HepG2 (cell line): Measurements from ENCODE around the gene ESRRG. TPM values are rescaled to one million over a fixed set of nuclear protein-coding genes. Genes with fewer than 3 reads are reported as not detected.

ENCODE experiments used
- ATAC-seq: fragments of 200-7000 bp; cut with Tn5 transposase; 3 replicates; pipeline ENCODE4 v1.9.1; 2020; ENCODE audit warnings: mild to moderate bottlenecking, moderate library complexity
- BruUV-seq: library from RNA; stranded (reverse); fragments of 400-500 nt; replicated peaks from 2 replicates; lab custom pipeline; 2021; lab: Mats Ljungman, UMichigan
- CTCF ChIA-PET: fragments of 300-600 bp; formaldehyde crosslinking; extraction: SDS; loops from one replicate; lab custom pipeline; 2021; ENCODE audit warnings: low total read pairs, inconsistent platforms, low intra/inter-chr PET ratio; lab: Yijun Ruan, JAX
- POLR2A ChIA-PET: fragments of 350-600 bp; sonication (Branson Sonifier 250); formaldehyde crosslinking; loops from one replicate; lab custom pipeline; 2020; ENCODE audit warnings: antibody characterized with exemption, inconsistent platforms; lab: Yijun Ruan, JAX
- DNase-seq: peaks from one replicate; pipeline ENCODE4 v3.0.0-alpha.2; 2015; ENCODE audit warnings: low spot score
- FAIRE-seq: peaks from 3 replicates; lab custom pipeline; 2011; peaks lifted over from hg19 to GRCh38; lab: Jason Lieb, UNC
- H2AFZ ChIP-seq: one replicate; pipeline ENCODE4 v1.6.1; 2011; ENCODE audit warnings: low read length, inconsistent platforms
- H3K27ac ChIP-seq: fragments of 300-600 bp; 3 replicates; pipeline ENCODE4 v1.8.0; 2011; ENCODE audit warnings: mixed run types, mild to moderate bottlenecking, mixed read lengths, low read length, inconsistent platforms; ENCODE audit not compliant: insufficient read depth; ENCODE audit errors: extremely low read length
- H3K27me3 ChIP-seq, 2 experiments: fragments of 200-600 bp in 1 of 2; 2 replicates in 1 of 2; 3 replicates in 1 of 2; pipeline versions ENCODE4 v1.6.0 to v1.8.0; 2011; ENCODE audit warnings: low read length in 2 of 2, mild to moderate bottlenecking in 2 of 2, moderate library complexity in 2 of 2, inconsistent platforms in 1 of 2; ENCODE audit not compliant: insufficient read depth in 2 of 2, control insufficient read depth in 1 of 2
- H3K36me3 ChIP-seq, 2 experiments: fragments of 200-600 bp in 1 of 2; replicated peaks in 1 of 2; 2 replicates in 1 of 2; 3 replicates in 1 of 2; pipeline versions ENCODE4 v1.5.1 to v1.8.0; 2011; ENCODE audit warnings: low read length in 2 of 2, inconsistent platforms in 1 of 2; ENCODE audit not compliant: insufficient read depth in 2 of 2, control insufficient read depth in 1 of 2
- H3K4me1 ChIP-seq: 2 replicates; pipeline ENCODE4 v1.5.1; 2012; ENCODE audit warnings: low read length, inconsistent platforms; ENCODE audit not compliant: insufficient read depth
- H3K4me2 ChIP-seq: 2 replicates; pipeline ENCODE4 v1.6.0; 2011; ENCODE audit warnings: low read depth, low read length, inconsistent platforms
- H3K4me3 ChIP-seq, 3 experiments: fragments of 200-600 bp in 1 of 3; sonication (generic), shearing (Covaris generic) in 1 of 3; replicated peaks in 1 of 3; 2 replicates each; pipeline ENCODE4 v1.5.1; 2011 to 2016; ENCODE audit warnings: low read length in 3 of 3, inconsistent platforms in 2 of 3, low read depth in 2 of 3, mild to moderate bottlenecking in 2 of 3, control low read depth in 1 of 3, mixed read lengths in 1 of 3; ENCODE audit not compliant: insufficient read depth in 1 of 3
- H3K79me2 ChIP-seq: one replicate; pipeline ENCODE4 v1.6.1; 2011; ENCODE audit warnings: low read length, inconsistent platforms; ENCODE audit not compliant: insufficient read depth
- H3K9ac ChIP-seq: 2 replicates; pipeline ENCODE4 v1.6.0; 2011; ENCODE audit warnings: mild to moderate bottlenecking, low read depth, low read length, inconsistent platforms; ENCODE audit not compliant: insufficient read depth
- H3K9me3 ChIP-seq: 2 replicates; pipeline ENCODE4 v1.5.1; 2012; ENCODE audit warnings: mild to moderate bottlenecking, low read length
- H4K20me1 ChIP-seq: 2 replicates; pipeline ENCODE4 v1.6.0; 2011; ENCODE audit warnings: inconsistent platforms, mild to moderate bottlenecking, low read length, moderate library complexity; ENCODE audit not compliant: insufficient read depth
- CC2D1A ChIP-seq: sonication (generic); formaldehyde crosslinking; IDR thresholded peaks from 2 replicates; pipeline ENCODE4 v1.8.1; 2023; ENCODE audit warnings: mild to moderate bottlenecking, missing genetic modification reagents
- CERS6 ChIP-seq: sonication (generic); formaldehyde crosslinking; IDR thresholded peaks from 2 replicates; pipeline ENCODE4 v1.5.0; 2020; ENCODE audit warnings: missing genetic modification reagents
- ELK4 ChIP-seq: sonication (generic); formaldehyde crosslinking; IDR thresholded peaks from 2 replicates; pipeline ENCODE4 v1.9.0; 2021; ENCODE audit warnings: missing genetic modification reagents, borderline replicate concordance
- GRHL1 ChIP-seq: sonication (generic); formaldehyde crosslinking; conservative IDR thresholded peaks from 2 replicates; pipeline ENCODE4 v1.8.0; 2022; ENCODE audit warnings: missing genetic modification reagents
- HBP1 ChIP-seq: IDR thresholded peaks from 2 replicates; pipeline ENCODE4 v1.6.1; 2016; ENCODE audit warnings: low read depth, control low read depth
- HMG20A ChIP-seq: IDR thresholded peaks from 2 replicates; pipeline ENCODE4 v1.6.1; 2016; ENCODE audit warnings: borderline replicate concordance
- ISL2 ChIP-seq: sonication (generic); formaldehyde crosslinking; IDR thresholded peaks from 2 replicates; pipeline ENCODE4 v1.5.0; 2020; ENCODE audit warnings: missing genetic modification reagents
- KLF9 ChIP-seq: IDR thresholded peaks from 2 replicates; pipeline ENCODE4 v1.6.1; 2016; ENCODE audit warnings: low read depth
- NFE2 ChIP-seq: sonication (generic); formaldehyde crosslinking; IDR thresholded peaks from 2 replicates; pipeline ENCODE4 v1.4.0; 2020; ENCODE audit warnings: missing genetic modification reagents
- NFIB ChIP-seq: sonication (generic); formaldehyde crosslinking; IDR thresholded peaks from 2 replicates; pipeline ENCODE4 v1.9.0; 2021; ENCODE audit warnings: missing genetic modification reagents, mild to moderate bottlenecking, borderline replicate concordance
- PAX8 ChIP-seq: sonication (generic); formaldehyde crosslinking; IDR thresholded peaks from 2 replicates; pipeline ENCODE4 v1.8.0; 2022; ENCODE audit warnings: mild to moderate bottlenecking, missing genetic modification reagents, borderline replicate concordance
- PRMT3 ChIP-seq: sonication (generic); formaldehyde crosslinking; IDR thresholded peaks from 2 replicates; pipeline ENCODE4 v1.8.1; 2022; ENCODE audit warnings: low read depth, mild to moderate bottlenecking, moderate library complexity, missing genetic modification reagents, borderline replicate concordance
- PTBP1 ChIP-seq: fragments of 200-400 bp; formaldehyde crosslinking; IDR thresholded peaks from 2 replicates; pipeline ENCODE4 v1.6.1; 2018; ENCODE audit warnings: low read length, low read depth; ENCODE audit not compliant: poor library complexity, severe bottlenecking
- ZBTB33 ChIP-seq: sonication (generic); formaldehyde crosslinking; IDR thresholded peaks from 2 replicates; pipeline ENCODE4 v1.4.0; 2020; ENCODE audit warnings: missing genetic modification reagents
- ZNF17 ChIP-seq: sonication (generic); formaldehyde crosslinking; IDR thresholded peaks from 2 replicates; pipeline ENCODE4 v1.5.0; 2020; ENCODE audit warnings: mild to moderate bottlenecking, missing genetic modification reagents
- ZNF207 ChIP-seq: fragments of 450-650 bp; IDR thresholded peaks from 2 replicates; pipeline ENCODE4 v1.6.1; 2016; ENCODE audit warnings: antibody characterized with exemption, borderline replicate concordance
- ZNF572 ChIP-seq: sonication (generic); formaldehyde crosslinking; IDR thresholded peaks from 2 replicates; pipeline ENCODE4 v1.5.1; 2020; ENCODE audit warnings: mild to moderate bottlenecking, missing genetic modification reagents
- ZNF761 ChIP-seq: sonication (generic); formaldehyde crosslinking; conservative IDR thresholded peaks from 2 replicates; pipeline ENCODE4 v1.4.0; 2020; ENCODE audit warnings: mild to moderate bottlenecking, missing genetic modification reagents
- ZSCAN25 ChIP-seq: sonication (generic); formaldehyde crosslinking; IDR thresholded peaks from 2 replicates; pipeline ENCODE4 v1.8.0; 2022; ENCODE audit warnings: mild to moderate bottlenecking, missing genetic modification reagents
- WGBS: methylation state at CpG from one replicate; pipeline ENCODE4 v1.1.6; 2017; ENCODE audit warnings: low lambda C conversion rate; 5-methylcytosine and 5-hydroxymethylcytosine counted together
- in situ Hi-C: cut with HindIII; loops from 2 replicates; pipeline ENCODE4 v1.10.0; 2017; ENCODE audit warnings: low pct_unique_long_range_greater_than_20kb; ENCODE audit not compliant: extremely low pct_ligation_motif_present
- intact Hi-C: fragments of 100-400 bp; cut with micrococcal nuclease; formaldehyde crosslinking; loops from one replicate; pipeline ENCODE4 v1.10.0; 2022; ENCODE audit not compliant: unreplicated experiment
- polyA plus RNA-seq, 8 experiments: library from polyadenylated mRNA; depleted of rRNA in 3 of 8; stranded (reverse) in 7 of 8; unstranded in 1 of 8; fragments of >200 nt; fragmentation: Illumina TruSeq in 4 of 8; extraction: Trizol in 4 of 8; gene quantifications; 2 replicates each; pipeline versions ENCODE4 v1.2.1 to v1.2.3, GENCODE V29; 2011 to 2016; ENCODE audit warnings: low read depth in 4 of 8, missing spikeins in 1 of 8, mixed read lengths in 1 of 8; ENCODE audit not compliant: insufficient read depth in 1 of 8
- total RNA-seq, 5 experiments: library from RNA; depleted of rRNA; stranded (reverse); fragments of >200 nt; fragmentation: Illumina TruSeq; extraction: Trizol; gene quantifications; 2 replicates each; pipeline ENCODE4 v1.2.3, GENCODE V29; 2016; ENCODE audit warnings: low read depth in 1 of 5

Gene ESRRG
- total and polyA plus RNA-seq, 2 of the 13 experiments (the other 11 are each of a cell fraction or from before 2014, with no cell fraction given), result not detected

- no peaks in the 10 kb centered on the region for H3K9me3 ChIP-seq
- WGBS, result 1% methylated on average over 3 of the region's 3 CpGs
- no peak overlapping the region for H3K4me3 ChIP-seq
- no peaks in the 10 kb centered on the region for H3K36me3 ChIP-seq
- no peak overlapping the region for H3K27ac ChIP-seq
- no peaks in the 10 kb centered on the region for H4K20me1 ChIP-seq
- no peak for TF ChIP-seq ZNF17 (CRISPR knock-in tag)
- TF ChIP-seq NFIB (CRISPR knock-in tag), result no peak
- TF ChIP-seq ZNF207, result no peak
- no peak for TF ChIP-seq CERS6 (CRISPR knock-in tag)
- TF ChIP-seq CC2D1A (CRISPR knock-in tag), result no peak
- TF ChIP-seq NFE2 (CRISPR knock-in tag), result no peak
- no peak for TF ChIP-seq GRHL1 (CRISPR knock-in tag)
- TF ChIP-seq ISL2, result no peak
- no peak for TF ChIP-seq ZSCAN25 (CRISPR knock-in tag)
- no peak for TF ChIP-seq ZNF761 (CRISPR knock-in tag)
- no peak for TF ChIP-seq KLF9 (CRISPR knock-in tag)
- TF ChIP-seq PRMT3 (CRISPR knock-in tag), result no peak
- TF ChIP-seq ZBTB33, result no peak
- no peak for TF ChIP-seq PAX8
- TF ChIP-seq ZNF572 (CRISPR knock-in tag), result no peak
- no peak for TF ChIP-seq HBP1
- no peak for TF ChIP-seq ELK4 (CRISPR knock-in tag)
- TF ChIP-seq HMG20A (CRISPR knock-in tag), result no peak
- TF ChIP-seq PTBP1, result no peak
- no peak overlapping the region for H2AFZ ChIP-seq
- H3K27me3 ChIP-seq, result no peaks in the 10 kb centered on the region
- no peak overlapping the region for H3K9ac ChIP-seq
- H3K4me2 ChIP-seq, result no peak overlapping the region
- FAIRE-seq (no peak), DNase-seq (no peak), ATAC-seq (no peak)
- H3K4me1 ChIP-seq, result no peaks in the 10 kb centered on the region
- CTCF ChIA-PET, result no interaction called here
- POLR2A ChIA-PET, result no interaction called here
- intact Hi-C loops, result no loop called here
- no peaks in the 10 kb centered on the region for H3K79me2 ChIP-seq
- in situ Hi-C loops, result no loop called here
- BruUV-seq, result no TSS peak
Observed at GRCh38 chr1:216662681-216663080, 60.5 kb downstream of the ESRRG start.
